Superior temporal gyrus (tissue), 1 donor: ENCODE results near the gene GPRIN1.
A peak's percentile ranks its signal among the peaks of the same experiment; 100 is the strongest.
"Not testable (repeated sequence)": the region's sequence is repeated elsewhere in the genome, so short reads cannot be mapped to it uniquely, and the experiment has no call there.

Experiments
- DNase-seq: peaks from one replicate; pipeline ENCODE4 v3.0.0-alpha.2; 2016; ENCODE audit errors: extremely low spot score

Gene GPRIN1

DNA sequence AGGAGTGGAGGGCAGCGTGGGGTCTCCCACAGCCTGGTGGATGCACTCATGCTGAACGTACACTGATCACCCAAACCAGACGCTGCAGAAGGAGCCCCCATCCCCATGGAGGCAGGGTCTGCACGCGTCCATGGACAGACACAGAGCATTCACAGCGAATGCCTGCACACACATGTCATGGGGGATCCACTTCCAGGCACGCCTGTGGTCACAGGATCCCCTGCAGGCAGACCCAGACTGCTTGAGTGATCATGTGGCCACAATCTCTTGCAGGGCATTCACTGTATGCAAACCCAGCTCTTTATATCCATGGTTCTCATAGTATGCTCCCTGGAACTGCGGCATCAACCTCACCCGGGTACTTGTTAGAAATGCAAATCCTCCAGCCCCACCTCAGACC is 15.0 kb upstream of the GPRIN1 start:
- no peak for DNase-seq

DNA sequence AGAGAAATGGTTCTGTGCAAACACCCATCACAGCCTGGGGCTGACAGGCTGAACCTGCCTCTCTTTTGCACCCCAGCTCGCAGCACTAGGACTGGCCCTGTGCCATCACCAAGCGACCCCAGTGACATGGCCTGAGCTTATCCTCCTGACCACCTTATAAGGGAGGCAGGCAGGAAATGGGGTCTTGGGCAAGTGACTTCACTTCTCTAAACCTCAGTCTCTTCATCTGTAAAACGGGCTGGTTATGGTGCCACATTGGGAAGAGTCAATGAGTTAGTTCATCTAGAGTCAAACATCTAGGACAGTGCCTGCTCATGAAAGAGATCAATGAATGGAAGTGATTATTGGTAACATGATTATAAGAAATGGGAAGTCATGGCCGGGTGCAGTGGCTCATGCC is 14.2 kb upstream of the GPRIN1 start:
- DNase-seq: no peak

GRCh38 chr5:176621661-176622079 is 11.7 kb upstream of the GPRIN1 start:
- no peak for DNase-seq

DNA sequence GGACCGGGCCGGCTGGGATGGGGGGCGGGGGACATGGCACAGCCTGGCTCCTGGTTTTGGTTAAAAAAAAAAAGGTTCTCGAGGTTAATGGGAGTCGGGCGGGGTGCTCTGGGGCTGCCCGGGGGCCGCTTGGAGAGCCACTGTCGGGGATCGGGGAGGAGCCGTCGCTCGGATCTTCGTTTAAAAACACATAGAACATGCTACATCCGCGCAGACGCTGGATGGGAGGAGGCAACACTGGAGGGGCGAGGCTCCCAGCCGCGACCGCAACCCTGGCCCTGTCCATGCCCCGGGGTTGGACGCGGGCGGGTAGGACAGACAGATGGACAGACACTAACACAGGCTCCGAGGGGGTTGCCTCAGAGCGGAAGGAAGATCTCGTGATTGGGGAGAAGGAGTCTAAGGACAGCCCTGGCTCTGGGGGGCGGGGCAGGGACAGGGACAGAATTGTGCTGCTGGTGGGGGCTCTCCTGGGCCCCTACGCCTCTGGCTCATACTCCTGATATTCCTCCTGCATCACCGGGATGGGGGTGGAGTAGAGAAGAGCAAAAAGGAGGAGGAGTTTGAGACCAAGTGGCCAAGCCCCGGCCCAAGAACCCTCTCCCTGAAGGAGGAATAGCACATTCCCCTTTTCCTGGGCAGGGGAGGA is 10.5 kb upstream of the GPRIN1 start:
- no peak for DNase-seq

DNA sequence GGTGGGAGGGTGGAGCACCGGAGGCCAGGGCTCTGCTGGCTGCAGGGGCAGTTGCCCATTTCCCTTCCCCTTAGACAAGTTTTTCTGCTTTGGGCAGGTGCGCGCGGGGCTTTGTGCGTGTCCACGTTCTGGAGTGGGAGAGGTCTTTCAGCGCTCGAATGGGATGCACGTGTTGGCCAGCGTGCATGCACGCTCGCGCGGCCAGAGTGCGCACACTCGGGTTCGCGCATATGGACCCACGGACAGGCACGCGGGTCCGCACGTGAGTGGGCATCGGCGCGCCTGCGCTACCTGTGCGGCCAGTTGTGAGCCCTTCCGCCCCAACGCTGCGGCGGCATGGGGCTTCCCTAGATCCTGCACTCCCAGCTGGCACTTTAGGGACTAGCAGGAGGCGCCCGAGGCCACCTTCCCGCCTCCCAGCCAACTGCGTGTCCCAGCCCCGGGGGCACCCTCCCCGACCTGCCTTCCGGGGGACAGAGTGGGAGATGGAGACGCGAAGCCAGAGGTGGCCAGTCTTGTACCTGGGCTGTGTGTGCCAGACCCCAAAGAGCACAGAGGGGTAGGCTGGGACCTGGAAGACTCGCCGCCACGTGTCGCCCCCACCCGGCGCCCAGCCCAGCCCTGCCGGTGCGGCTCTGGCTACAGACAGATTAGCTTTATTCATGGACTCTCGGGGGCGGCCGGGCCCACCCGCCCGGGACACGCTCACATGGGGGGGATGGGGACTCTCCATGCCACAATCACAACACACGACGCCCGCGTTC is 9.8 kb upstream of the GPRIN1 start:
- no peak for DNase-seq

- DNase-seq: peak; percentile 78
Observed at GRCh38 chr5:176619203-176619568, 9.2 kb upstream of the GPRIN1 start.

- no peak for DNase-seq
Observed at GRCh38 chr5:176618783-176619182, 8.8 kb upstream of the GPRIN1 start.

DNA sequence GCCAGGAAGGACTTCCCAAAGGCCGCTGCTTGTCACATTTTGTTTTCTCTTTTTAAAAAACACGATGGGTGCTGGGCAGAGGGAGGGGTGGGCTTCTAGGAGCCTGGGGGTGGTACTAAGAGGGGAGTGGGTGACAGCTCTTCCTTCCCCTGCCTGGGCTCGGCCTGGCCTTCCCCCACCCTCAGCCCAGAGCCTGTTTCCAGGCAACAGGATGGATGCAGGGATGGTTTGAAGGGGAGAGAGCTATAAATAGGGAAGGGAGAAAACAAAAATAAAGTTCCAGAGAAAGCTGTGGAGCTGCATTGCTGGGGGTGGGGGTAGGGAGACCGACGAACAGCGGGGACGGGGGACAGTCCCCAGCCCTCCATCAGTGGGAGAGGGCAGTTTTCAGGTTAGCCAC is 6.6 kb upstream of the GPRIN1 start:
- DNase-seq: no peak

GRCh38 chr5:176614805-176615478 is 5.0 kb upstream of the GPRIN1 start:
- no peak for DNase-seq

- no peak for DNase-seq
Observed at GRCh38 chr5:176612855-176613254, 2.9 kb upstream of the GPRIN1 start.

- no peak for DNase-seq
Observed at GRCh38 chr5:176612008-176612407, 2.1 kb upstream of the GPRIN1 start.

DNA sequence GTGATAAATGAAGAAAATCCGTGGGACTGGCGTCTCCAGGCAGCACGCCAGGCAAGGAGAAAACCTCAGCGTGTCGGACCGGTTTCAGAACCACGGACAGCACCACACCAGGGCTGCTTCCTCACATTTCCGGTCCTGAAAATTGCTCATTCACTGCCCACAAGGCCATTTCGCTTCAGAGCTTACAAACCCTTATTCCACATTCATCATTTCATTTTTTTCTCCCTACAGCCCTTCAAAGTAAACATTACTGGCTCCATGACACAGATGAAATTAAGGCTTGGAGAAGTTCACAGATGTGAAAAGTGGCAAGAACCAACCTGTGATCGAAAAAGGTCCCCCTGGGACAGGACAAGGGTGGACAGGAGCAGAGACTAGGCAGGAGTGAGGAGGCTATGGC is 1.5 kb upstream of the GPRIN1 start:
- DNase-seq: peak; percentile 70

DNA sequence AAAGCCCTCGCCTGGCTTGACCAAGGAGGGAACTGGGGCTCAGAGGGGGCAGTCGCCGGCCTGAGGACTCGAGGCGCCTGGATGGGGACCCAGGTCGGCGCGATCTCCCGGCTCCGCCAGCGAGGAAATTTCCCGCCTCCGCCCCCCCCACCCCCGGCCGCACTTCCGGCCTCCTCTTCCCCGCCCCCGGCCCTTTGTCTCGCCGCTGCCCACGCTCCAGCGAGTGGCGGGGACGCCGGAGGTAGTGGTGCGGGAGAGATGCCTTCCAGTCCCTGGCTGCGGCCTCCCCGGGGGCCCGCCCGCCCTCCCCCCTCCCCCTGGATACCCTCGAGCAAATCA is 448 bp upstream of the GPRIN1 start:
- DNase-seq: no peak

GRCh38 chr5:176608937-176609723 is 826 bp downstream of the GPRIN1 start:
- no peak for DNase-seq

GRCh38 chr5:176608142-176608705 is 1.7 kb downstream of the GPRIN1 start:
- DNase-seq: no peak

DNA sequence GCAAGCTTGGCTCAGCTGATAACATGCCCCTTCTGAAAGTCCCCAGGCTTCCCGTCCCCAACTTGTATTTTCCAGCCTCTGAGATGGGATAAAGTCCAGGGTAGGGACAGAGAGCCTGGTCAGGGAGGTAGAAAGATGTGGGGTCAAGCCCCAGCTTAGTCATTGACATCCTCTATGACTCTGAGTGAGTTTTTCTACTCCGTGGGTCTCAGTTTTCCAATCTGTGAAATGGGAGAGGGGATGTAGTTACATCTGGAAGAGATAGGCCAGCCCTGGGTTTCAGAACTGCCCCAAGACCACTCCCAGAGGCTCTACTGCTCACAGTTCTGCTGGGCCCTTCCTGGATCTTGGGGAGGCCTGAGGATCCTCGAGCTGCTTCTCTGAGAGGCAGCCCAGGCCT is 3.1 kb downstream of the GPRIN1 start:
- no peak for DNase-seq

- no peak for DNase-seq
Observed at GRCh38 chr5:176606032-176606431, 3.9 kb downstream of the GPRIN1 start.

GRCh38 chr5:176603091-176603490 is 6.9 kb downstream of the GPRIN1 start:
- DNase-seq: no peak

DNA sequence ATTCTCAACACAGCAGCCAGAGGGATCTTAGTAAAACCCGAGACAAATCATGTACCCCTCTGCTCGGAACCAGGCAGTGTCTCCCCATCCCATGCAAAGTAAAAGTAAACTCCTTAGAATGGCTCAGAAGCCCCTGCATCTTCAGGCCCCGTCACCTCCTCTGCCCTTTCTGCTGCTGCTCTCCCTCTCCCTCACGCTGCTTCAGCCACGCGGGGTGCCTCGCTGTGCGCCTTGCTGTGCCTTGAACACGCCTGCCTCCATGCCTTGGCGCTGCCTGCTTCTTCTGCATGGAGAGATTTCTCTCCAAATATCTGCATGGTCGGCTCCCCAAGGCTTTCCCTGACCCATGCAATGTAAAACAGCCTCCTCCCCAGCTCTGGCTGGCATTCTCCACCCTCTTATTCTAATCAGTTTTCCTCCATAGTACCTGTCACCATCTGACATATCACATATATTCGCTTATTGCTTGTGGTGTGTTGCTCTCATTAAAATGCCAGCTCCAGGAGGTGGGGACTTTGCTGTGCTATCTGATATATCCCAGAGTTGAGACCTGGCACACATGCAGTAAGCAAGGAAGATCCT is 8.0 kb downstream of the GPRIN1 start:
- DNase-seq: no peak

- DNase-seq: not testable (repeated sequence)
Observed at GRCh38 chr5:176599749-176600430, 10.1 kb downstream of the GPRIN1 start.
